GM19023 (cell line): ENCODE data around the gene PRPF18.
A peak's percentile ranks its signal among the peaks of the same experiment; 100 is the strongest.

Experiments
- ATAC-seq: cut with Tn5 transposase; IDR thresholded peaks from one replicate; pipeline ENCODE4 v1.9.1; 2021; ENCODE audit warnings: mild to moderate bottlenecking, moderate library complexity; ENCODE audit not compliant: unreplicated experiment

The PRPF18 gene

DNA sequence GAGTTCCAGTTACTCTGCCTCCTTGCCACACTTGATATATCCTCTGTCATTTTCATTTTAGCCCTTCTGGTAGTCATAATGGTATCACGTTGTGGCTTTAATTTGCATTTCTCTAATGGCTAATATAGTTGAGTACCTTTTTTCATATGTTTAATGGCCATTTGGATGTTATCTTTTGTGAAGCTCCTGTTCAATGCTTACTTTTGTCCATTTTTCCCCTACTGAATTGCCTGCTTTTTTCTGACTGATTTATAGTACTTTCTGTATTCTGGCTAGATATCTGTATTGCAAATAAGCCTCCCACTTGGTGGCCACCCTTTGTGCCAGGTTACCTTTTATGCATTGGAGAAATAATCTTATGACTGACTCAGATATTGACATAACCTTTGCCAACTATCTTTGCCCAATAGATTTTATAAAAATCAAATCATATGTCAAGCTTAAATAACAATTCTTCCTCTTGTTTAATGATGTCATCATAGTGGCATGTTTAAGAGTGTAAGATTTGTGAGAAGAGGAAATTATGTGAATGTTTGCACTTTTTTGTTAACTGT, 50.6 kb downstream of the PRPF18 start:
- no peak for ATAC-seq

DNA sequence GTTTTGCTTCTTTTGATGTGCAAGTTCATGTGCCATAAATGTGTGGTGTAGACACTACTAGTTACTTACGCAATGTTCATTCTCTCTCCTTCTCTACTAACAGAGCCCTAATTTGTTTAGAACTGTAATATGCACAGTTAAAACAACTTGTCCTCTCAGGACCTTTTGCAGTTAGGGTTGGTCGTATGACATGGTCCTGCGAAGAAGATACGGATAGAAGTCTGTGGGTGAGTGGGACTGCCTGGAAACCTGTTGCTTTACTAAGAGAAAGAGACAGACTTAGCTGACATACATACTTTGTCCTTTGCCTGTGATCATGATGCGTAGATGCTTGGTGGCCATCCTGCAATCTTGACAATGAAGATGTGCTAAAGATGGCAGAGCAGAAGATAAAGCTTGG, 51.1 kb downstream of the PRPF18 start:
- ATAC-seq = no peak

DNA sequence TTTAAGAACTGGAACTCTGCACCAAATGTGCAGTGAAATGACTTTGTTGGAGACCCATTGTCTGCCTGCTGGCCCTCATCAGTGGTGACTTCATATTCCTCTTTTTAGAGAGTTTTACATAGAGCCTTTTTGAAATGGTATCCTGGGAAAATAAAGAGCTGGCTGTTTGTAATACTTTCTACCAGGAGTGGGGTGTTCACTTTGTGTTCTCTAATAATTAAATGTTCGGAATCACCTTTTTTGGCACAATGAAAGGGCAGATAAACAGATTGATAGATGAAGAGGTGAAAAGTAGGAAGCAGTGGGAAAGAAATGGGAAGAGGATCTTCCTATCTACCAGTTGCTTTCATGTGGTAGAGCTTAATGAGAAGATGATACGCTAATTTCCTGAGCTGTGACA, 55.5 kb downstream of the PRPF18 start:
- no peak for ATAC-seq

DNA sequence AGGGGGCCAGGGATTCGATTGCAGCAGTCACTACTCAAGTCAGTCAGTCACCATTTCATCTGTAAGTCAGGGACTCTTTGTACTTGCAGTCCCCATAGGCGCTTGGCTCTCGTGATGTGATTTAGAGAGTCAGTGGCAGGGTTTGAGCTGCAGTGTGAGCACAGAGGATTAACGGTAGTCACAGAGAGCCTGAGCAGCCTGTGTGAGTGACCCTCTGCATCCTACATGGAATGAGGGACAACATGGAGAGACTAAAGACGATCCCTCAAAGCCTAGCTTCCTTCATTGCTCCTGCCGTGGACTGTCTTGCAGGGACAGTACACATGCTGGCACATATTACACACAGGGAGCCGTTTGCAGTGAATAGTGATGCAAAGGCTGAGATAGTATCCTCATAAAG, 56.3 kb downstream of the PRPF18 start:
- ATAC-seq = no peak

DNA sequence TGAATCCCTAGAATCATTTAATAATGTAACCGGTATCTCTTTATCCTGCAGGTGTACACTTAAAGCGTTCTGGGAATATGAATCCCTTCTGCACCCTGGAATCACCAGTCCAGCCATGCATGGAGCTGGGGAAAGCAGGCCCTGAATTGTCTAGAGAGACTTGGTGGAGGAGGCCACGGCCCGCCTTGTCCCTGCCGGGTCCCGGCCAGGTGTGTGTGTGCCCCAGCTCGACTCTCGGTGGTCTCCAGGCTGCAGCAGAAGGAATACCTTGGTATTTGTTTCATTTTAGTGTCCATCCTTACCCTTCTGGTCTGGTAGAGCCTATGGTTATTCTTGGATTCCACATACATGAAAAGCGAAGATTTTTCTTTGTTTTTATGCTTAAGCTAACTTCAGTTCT, 58.1 kb downstream of the PRPF18 start:
- ATAC-seq = no peak

DNA sequence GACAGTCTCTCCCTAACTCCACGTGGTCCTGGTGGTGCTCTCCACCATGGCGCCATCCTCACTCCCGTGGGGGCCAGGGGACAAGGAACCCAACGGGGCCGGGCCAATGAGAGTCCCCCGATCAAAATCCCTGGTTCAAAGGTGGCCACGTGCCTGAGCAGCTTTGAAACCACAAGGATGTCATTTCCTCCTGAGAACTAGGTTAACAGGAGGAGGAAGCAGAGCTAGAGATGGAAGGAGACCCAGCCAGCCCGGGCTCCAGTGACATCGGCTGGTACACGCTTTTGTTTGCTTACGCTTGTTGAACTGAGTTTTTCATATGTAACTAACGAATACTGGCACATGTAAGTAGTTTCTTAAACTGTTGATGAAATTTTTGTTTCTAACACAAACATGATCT, 61.7 kb downstream of the PRPF18 start:
- no peak for ATAC-seq

DNA sequence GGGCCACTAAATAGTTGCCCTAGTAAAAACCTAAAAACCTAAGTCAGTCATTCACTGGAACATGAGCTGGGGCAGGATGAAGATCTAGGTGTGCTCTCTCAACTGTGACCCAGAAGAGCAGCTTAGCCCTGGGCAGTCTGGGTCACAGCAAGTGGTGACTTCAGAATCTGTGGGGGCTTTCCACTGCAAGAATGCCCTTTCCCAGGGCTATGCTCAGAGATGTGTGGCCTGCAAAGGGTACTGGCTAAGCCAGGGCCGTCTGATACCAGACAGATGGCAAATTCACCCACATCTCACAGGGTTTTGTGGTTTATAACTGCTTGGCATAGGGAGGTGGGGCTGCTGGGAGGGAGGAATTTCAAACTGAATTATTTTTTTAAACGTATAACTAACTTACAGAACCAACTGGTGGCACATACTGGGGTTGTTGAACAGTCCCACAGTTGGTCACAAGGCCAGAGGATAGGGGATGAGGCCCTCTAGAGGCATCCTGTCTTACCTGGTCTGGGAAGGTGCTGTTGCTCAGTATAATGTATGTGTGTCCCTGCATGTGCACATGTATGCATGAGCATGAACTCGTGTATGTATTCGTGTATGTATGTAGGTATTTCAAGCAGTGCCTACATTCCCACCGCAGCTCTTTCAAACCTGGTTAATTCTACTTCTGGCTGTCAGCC, 63.2 kb downstream of the PRPF18 start:
- ATAC-seq = peak; percentile 49

DNA sequence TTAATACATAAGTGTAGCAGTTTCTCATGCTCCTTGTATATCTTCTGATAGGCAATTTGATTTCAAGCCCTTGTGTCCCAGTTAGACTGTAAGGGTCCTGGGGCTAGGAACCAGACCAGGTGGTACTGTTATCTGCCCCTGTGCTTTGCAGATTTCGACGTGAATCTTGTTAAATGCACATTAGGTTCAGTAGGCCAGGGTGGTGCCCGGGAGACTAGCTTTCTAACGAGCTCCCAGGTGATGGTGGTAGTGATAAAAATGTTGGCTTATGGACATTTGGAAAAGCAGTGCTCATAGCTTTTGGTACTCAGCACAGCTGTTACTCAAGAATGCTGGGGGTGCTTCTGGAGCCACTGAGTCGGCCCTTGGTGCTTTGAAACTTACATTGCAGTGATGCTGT, 64.2 kb downstream of the PRPF18 start:
- ATAC-seq = no peak

DNA sequence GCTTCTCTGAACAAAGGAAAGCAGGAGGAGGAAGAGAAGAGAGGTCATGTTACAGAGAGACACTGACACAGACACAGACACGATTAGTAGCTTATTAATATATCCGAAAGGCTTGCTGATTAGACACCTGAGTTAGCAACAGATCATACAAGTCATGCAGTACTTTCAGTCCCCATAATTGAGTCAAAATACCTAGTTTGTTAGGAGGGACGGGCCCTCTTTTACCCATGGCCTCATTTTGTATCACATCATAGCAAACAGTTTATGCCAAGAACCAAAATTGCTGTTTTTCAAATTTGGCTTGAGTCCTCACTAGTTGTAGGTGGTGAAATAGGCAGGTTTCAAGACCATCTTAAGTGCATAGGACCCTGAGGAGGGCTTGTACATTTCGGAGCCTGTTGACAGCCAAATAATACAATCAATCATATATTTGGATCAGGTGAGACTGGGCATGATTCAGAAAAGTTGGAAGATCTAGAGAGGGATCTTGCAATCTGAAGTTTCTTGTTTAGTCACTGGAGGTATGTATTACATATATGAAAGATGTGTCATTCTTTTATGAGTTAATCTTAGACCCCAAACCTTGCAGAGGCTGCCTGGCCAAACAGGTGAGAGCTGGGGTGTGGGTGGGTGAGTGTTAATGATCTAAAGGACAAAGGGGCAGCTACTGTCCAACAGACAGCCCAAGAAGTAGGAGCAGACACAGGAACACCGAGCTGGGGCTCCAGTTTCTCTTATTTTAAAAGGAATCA, 65.4 kb downstream of the PRPF18 start:
- no peak for ATAC-seq

DNA sequence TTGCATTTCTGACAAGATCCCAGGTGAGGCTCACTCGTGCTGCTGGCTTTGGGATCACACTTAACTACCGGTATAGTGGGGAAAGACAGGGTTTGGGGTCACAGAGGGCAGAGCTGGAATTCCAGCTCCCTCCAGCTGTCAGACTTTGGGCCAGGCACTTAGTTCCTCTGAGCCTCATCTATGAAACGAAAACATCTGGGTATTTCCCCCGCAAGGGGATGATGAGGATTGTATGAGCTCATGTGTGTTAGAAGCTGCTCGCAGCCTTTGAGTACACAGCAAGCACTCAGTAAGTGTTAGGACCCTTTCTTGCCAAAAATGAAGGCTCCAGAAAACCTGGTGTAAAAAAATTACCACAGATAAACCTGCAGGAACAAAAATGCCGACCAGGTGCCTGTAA, 66.1 kb downstream of the PRPF18 start:
- ATAC-seq = no peak

DNA sequence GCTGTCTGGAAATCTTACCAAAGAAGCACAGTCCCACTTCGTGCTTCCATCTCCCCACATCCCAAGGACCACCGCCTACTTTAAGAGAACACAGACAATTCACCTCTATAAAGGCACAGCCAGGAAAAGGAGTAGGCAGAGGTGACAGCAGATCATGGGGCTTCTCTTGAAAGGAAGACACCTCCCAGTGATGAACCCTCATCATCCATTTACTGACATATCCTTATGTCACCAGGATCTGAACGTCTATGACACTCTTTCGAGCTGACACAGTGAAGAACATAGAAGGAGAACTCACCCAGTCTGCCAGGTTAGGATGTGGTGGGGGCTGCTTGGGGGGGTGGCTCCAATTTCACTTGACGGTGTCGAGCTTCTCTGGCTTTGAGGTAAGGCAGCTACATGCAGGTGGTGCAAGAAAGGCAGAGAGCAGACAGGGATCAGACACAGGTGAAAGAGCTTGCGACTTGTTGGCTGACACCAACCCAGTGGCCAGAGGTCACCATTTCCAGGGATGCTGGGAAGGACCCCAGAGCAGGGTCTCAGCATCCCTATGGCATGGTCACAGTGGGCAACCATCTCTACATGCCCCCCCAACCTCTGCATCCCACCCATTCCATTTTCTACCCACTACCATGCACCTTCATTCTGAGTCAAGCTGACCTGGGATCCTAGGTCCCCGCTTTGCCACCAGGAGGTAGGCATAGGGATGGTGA, 67.5 kb downstream of the PRPF18 start:
- ATAC-seq = no peak

DNA sequence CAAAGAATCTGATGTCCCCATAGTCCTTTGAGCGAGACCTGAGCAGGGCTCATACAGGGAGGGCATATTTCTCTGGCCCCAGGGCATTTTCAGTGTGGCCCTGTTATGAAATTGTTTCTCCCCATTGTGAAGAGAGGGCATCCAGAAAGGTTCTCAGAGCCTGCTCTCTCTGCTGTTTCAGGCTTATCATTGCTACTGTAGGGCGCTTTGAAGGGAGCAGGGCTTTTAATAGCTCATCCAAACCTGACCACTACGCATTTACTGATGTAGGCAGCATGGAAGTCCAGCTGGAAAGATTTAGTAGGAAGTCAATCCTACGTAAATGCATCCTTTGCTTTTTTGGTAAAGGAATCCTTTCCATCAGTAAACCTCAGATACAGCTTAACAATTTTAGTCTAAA, 68.1 kb downstream of the PRPF18 start:
- no peak for ATAC-seq

DNA sequence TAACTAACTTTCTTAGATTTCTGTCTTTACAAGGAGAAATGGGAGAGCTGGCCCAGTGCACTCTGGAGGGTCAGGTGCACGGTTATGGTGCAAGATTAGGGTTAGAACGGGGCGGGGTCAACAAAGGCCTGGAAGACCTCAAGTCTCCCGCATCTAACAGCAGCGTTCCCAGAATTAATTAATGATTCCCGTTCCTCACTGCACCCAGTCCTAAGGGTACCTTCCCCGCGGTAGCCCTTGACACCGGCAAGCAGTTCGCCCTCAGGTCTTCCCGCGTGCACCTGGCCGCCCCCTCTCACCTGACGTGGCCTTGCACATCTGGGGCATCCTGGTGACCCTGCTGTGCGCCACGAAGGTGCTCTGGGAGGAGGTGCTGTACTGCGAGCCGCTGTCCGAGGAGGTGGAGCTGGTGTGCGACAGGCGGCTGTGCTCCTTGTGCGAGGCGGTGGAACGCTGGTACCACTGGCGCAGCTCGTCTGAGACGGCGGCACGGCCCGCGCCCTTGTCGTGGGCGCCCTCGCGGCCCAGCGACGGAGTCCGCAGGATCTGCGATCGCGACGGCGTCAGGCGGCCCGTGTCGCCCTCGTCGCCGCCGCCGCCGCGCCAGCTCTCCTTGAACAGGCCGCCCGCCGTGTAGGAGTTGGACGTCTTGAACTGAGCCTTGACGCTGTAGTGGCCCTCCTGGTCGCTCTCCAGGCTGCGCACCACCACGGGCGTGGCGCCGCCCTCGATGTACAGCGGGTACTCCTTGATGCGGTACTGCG, 69.8 kb downstream of the PRPF18 start:
- ATAC-seq = no peak

DNA sequence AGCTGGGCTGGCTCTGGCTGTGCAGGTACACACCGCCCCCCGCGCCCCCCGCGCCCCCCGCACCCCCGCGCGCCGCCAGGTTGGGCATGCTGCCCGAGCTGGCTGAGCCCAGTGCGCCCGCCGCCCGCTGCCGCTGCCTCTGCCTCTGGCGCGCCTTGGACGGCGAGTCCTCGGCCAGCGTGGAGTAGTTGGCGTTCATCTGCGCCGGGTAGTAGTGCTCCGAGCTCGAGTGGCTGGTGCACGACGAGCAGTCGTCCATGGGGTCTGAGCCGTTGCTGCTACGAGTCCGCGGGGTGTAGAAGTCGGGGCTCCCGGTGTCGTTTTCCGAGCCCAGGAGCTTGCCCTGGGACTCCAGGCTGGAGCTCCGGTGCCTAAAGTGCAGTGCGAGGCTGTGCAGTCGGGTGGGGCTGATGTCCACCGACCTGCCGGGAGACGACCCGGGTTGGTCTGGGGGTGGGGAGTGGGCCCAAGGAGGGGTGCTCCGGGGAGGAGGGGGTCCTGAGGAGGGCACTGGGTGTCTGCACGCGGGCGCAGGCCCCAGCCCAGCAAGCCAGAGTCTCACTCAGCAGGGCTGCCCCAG, 70.4 kb downstream of the PRPF18 start:
- no peak for ATAC-seq

DNA sequence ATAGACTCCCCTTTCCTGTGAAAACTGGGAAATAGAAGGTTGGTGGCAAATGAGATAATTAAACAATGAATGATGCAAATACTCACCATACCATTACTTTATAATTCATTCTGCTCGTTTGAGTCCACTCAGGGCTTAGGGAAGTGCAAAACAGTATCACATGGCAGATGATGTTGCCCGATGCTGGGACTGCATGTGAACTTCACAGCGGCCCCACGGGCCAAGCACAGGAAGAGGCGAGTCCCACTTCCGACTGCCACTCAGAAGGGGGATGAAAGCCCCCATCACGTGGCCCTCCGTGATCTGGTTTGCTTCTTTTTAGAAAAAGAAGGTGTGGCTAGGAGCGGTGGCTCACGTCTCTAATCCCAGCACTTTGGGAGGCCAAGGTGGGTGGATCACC, 71.5 kb downstream of the PRPF18 start:
- ATAC-seq = no peak

DNA sequence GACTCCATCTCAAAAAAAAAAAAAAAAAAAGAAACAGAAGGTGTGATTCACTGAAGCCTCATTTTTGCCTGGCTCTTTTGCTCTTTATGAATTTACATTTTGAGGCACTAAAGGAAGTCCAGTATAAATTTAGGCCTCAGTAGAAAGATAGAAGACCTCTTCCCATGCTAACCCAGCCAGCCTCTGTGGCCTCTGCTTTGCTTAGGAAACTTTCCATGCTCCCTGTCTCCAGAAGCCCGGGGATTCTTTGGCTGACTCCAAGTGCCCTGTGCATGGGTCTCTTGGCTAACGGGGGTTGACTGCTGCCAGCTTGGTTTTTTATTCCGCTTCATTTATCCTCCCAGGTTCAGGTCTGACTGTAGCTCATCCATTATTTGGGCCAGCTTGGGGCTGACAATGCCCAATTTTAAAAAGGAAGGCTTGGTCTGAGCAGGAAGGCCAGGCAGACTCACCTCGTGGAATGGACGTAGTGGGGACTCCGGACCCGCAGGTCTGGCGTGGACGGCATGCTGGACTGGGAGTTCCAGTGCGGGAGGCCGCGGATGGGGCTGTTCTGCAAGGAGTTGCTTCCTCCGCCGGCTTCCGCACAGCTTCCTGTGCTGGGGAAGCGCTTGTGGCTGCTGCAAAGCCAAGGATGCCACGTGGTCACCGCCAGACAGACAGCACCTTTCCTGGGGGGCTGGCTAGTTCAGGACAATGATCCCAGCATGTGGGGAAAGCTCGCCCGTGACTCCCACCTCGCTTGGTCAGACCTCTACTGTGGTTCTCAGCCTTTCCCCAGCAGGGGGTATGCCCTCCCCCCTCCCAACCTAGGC, 72.3 kb downstream of the PRPF18 start:
- no peak for ATAC-seq

DNA sequence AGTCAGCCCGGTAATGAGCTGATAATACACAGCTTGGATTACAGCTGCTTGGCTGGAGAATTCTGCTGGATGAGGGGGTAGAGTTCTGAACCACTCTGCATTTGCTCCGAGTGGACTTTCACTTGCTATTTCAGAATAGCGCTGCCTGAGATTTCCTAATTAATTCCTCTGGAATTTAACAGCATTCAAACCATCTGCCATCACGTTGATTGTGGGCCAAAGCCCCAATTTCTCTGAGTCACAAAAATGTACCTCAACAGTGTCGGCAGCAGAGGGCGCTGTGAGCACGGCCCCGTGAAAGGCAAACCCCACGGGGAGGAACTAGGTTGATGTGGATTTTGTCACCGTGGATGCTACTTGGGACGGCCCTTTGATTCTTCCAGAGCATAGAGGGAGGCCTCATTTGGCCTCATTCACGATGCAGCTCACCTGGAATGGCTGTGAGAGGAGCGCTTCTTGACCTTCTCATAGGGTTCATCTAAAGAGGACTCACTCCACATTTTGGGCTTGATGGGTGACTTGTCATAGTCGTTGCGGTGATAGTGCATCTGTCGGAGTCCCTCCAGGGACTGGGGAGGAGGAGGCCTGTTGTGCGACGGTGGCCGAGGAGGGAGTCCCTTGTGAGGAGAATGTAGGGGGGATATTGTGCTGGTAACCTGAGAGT, 73.3 kb downstream of the PRPF18 start:
- no peak for ATAC-seq

DNA sequence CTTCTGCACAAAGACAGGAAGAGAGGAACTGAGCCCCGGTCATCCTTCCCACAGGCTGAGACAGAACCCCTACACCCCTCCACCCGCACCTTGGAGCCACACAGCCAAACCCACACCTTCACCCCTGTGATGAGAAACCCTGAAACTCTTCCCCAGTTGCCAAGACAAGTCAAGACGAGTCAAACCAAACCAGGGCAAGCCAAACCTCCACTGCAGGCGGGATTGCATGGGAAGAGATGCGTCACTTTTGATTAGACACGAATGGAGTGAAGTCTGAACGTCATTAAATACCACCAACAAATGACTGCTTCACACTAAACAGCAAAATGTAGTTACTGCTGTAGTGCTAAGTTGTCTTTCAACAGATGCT, 73.8 kb downstream of the PRPF18 start:
- no peak for ATAC-seq

DNA sequence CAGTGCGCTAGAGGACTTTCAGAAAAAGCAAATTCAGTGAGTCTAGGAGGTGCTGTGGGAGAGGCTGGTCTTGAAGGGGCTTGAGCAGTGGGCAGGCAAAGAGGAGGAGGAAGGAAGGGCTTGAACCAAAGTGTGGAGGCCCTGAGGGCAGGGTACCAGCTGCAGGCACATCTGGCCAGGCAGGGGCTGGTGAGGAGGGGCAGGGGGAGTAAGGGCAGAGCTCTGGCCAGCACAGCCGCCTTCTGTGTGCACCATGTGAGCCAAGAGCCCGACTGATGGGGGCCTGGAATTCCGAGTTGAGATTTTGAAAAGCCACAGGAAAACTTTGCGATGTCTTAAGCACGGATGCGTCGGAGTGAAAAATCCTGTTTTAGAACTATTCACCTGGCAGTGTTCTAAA, 74.5 kb downstream of the PRPF18 start:
- no peak for ATAC-seq
